GM10248 (cell line): ENCODE data around the gene FMO4.

ENCODE experiments used
- CTCF ChIA-PET: fragments of 300-600 bp; sonication (Branson Sonifier 250); formaldehyde crosslinking; extraction: SDS; loops from one replicate; lab custom pipeline; 2021; ENCODE audit warnings: antibody characterized with exemption; lab: Yijun Ruan, JAX
- POLR2A ChIA-PET: fragments of 350-650 bp; sonication (Branson Sonifier 250); formaldehyde crosslinking; extraction: SDS; loops from one replicate; lab custom pipeline; 2020; ENCODE audit warnings: antibody characterized with exemption; lab: Yijun Ruan, JAX
- DNase-seq: peaks from one replicate; pipeline ENCODE4 v3.0.0; 2012; ENCODE audit errors: extremely low spot score
- CTCF ChIP-seq: IDR thresholded peaks from 2 replicates; pipeline ENCODE4 v1.5.1; 2012; ENCODE audit warnings: mild to moderate bottlenecking, low read depth; ENCODE audit errors: extremely low read depth, missing control alignments, control extremely low read depth

Gene FMO4

GRCh38 chr1:171343727-171344472, 29.9 kb downstream of the FMO4 start:
- POLR2A ChIA-PET = no interaction called here
- CTCF ChIA-PET = interaction anchor here (1.2 kb wide), 1 partner anchor 30 kb away, joined by 3 read pairs; the partner anchor contains the start of gene FMO4
- no peak for DNase-seq
- no peak for TF ChIP-seq CTCF

GRCh38 chr1:171344473-171344820, 30.5 kb downstream of the FMO4 start:
- no peak for DNase-seq
- no peak for TF ChIP-seq CTCF
- POLR2A ChIA-PET = no interaction called here
- CTCF ChIA-PET = interaction anchor here (1.2 kb wide), 1 partner anchor 31 kb away, joined by 3 read pairs; the partner anchor contains the start of gene FMO4

- POLR2A ChIA-PET = no interaction called here
- no peak for TF ChIP-seq CTCF
- DNase-seq = no peak
- CTCF ChIA-PET = no interaction called here
Observed at GRCh38 chr1:171345536-171345935, 31.6 kb downstream of the FMO4 start.

GRCh38 chr1:171346881-171347280, 32.9 kb downstream of the FMO4 start:
- ChIA-PET CTCF (no interaction called here), POLR2A (no interaction called here)
- DNase-seq = no peak
- no peak for TF ChIP-seq CTCF

GRCh38 chr1:171350594-171350993, 36.6 kb downstream of the FMO4 start:
- no peak for TF ChIP-seq CTCF
- ChIA-PET POLR2A (no interaction called here), CTCF (no interaction called here)

GRCh38 chr1:171351961-171352360, 38.0 kb downstream of the FMO4 start:
- CTCF ChIA-PET = no interaction called here
- TF ChIP-seq CTCF = no peak
- POLR2A ChIA-PET = no interaction called here
- no peak for DNase-seq

More at GRCh38 chr1:171350594-171350993, 36.6 kb downstream of the FMO4 start:
- DNase-seq = no peak
